ENCODE results near the gene UTP14A. TPM values are rescaled to one million over a fixed set of nuclear protein-coding genes. Genes with fewer than 3 reads are reported as not detected.
A peak's percentile ranks its signal among the peaks of the same experiment; 100 is the strongest.

Gene UTP14A
- total RNA-seq, 1 donor from 2014 or later: 33.0 TPM

GRCh38 chrX:129958814-129959492, 53.0 kb downstream of the UTP14A start:
- DNase-seq (no peak), ATAC-seq (ENCODE audit: low read depth) (no peak)
- ChIA-PET POLR2A (interaction anchor here (0.5 to 1.4 kb wide), 2 partner anchors 27 to 301 kb away, joined by 3 read pairs; no protein-coding TSS in a partner anchor), CTCF (no interaction called here)
- Mint-ChIP-seq H3K27me3 (no peaks in the 10 kb centered on the region), H3K27ac (no peak overlapping the region), H3K9me3 (no peaks in the 10 kb centered on the region), H3K4me1 (peaks cover 27% of the 10 kb centered on the region), H3K4me3 (no peak overlapping the region), H3K36me3 (ENCODE audit: low read depth) (no peaks in the 10 kb centered on the region)
- TF ChIP-seq, protein P1, sequence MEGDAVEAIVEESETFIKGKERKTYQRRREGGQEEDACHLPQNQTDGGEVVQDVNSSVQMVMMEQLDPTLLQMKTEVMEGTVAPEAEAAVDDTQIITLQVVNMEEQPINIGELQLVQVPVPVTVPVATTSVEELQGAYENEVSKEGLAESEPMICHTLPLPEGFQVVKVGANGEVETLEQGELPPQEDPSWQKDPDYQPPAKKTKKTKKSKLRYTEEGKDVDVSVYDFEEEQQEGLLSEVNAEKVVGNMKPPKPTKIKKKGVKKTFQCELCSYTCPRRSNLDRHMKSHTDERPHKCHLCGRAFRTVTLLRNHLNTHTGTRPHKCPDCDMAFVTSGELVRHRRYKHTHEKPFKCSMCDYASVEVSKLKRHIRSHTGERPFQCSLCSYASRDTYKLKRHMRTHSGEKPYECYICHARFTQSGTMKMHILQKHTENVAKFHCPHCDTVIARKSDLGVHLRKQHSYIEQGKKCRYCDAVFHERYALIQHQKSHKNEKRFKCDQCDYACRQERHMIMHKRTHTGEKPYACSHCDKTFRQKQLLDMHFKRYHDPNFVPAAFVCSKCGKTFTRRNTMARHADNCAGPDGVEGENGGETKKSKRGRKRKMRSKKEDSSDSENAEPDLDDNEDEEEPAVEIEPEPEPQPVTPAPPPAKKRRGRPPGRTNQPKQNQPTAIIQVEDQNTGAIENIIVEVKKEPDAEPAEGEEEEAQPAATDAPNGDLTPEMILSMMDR (IDR thresholded peaks at IDR 0.05): no peak
- intact Hi-C loops (cut with micrococcal nuclease): no loop called here

DNA sequence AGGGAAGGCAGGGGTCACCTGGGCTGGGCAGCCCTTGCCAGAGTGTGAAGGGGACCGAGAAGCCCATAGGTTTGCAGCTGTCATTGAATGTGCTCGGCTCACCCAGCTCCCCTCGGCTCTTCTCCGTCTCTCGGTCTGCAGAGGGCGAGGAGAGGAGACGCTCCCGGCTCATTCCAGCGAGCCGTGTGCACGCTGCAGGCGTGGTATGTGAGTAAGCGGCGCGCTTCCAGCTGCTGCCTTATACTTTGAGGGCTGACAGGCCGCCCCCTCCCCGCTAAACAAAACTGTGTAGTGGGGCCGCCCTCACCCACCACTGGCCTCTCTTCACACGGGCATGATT, 53.5 kb downstream of the UTP14A start:
- Mint-ChIP-seq H3K4me1 (peaks cover 27% of the 10 kb centered on the region), H3K27me3 (no peaks in the 10 kb centered on the region), H3K27ac (no peak overlapping the region), H3K36me3 (ENCODE audit: low read depth) (no peaks in the 10 kb centered on the region), H3K4me3 (no peak overlapping the region), H3K9me3 (no peaks in the 10 kb centered on the region)
- DNase-seq: no peak
- ChIA-PET CTCF (no interaction called here), POLR2A (interaction anchor here (1.4 to 2.5 kb wide), 2 partner anchors 19 to 28 kb away, joined by 3 to 12 read pairs; no protein-coding TSS in a partner anchor)
- ATAC-seq (ENCODE audit: low read depth): no peak
- TF ChIP-seq, protein P1 (IDR thresholded peaks at IDR 0.05): no peak
- intact Hi-C loops (cut with micrococcal nuclease): no loop called here

DNA sequence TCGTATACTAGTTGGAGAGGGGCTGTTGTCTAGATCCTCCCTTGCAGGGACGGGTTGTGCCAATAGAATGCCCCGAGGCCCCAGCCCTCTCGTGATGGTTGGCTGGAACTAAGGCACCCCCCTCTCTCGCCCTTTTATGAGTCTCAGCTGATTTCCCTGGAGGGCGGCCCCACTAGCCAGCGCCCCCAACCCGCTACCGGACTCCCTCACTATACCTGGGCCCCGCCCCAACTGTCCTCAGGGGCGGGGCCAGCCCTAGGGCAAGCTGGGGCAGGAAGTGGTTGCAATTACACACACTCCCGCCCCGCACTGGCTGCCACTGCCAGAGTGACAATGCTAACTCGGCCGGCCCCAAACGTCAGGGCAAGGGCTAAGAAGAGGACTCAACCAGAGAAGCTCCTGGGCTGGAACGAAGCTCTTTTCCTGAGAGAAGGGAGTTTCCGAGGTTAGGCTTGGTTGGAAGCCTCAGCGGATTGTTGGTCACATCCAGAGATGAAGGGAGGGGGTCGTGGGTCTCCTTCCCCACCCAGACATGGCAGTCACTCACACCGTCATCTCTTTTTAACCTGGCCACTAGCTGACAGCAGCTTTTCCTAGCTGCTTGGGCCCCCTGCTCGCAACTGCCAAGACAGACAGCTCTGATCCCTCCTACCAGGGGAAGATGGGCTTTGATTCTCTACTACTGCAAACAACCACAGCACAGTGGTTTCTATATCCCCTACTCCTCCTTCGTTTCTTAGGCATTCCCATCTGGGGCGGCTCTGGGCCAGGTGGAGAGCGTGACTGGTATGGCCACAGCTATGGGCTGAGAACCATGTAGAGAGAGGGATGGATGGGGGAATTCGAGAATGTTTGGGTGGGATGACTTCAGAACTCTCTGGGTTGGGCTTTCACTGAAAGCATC, 55.5 kb downstream of the UTP14A start:
- Mint-ChIP-seq H3K36me3 (ENCODE audit: low read depth) (no peaks in the 10 kb centered on the region), H3K27ac (peak overlapping the region; percentile 87), H3K9me3 (no peaks in the 10 kb centered on the region), H3K4me1 (peaks cover 20% of the 10 kb centered on the region), H3K4me3 (peak overlapping the region; percentile 79), H3K27me3 (no peaks in the 10 kb centered on the region)
- POLR2A ChIA-PET: interaction anchor here (0.6 to 2.5 kb wide), 10 partner anchors 9 to 282 kb away, joined by 3 to 12 read pairs (median 6); partner anchors contain the start of genes BCORL1 and UTP14A
- peak; percentile 83 for ATAC-seq (ENCODE audit: low read depth)
- TF ChIP-seq, protein P1 (IDR thresholded peaks at IDR 0.05): no peak
- intact Hi-C loops (cut with micrococcal nuclease): loop anchor here (1.0 kb wide), 4 partner anchors 21 to 118 kb away; partner anchors contain the start of genes BCORL1 and ZDHHC9
- CTCF ChIA-PET: interaction anchor here (0.7 to 1.2 kb wide), 2 partner anchors 35 to 63 kb away, joined by 3 read pairs; no protein-coding TSS in a partner anchor
- DNase-seq: peak; percentile 55

- TF ChIP-seq, protein P1 (IDR thresholded peaks at IDR 0.05): no peak
- Mint-ChIP-seq H3K36me3 (ENCODE audit: low read depth) (no peaks in the 10 kb centered on the region), H3K4me3 (no peak overlapping the region), H3K9me3 (no peaks in the 10 kb centered on the region), H3K4me1 (peaks cover 10% of the 10 kb centered on the region), H3K27ac (no peak overlapping the region), H3K27me3 (no peaks in the 10 kb centered on the region)
- ChIA-PET POLR2A (no interaction called here), CTCF (no interaction called here)
- intact Hi-C loops (cut with micrococcal nuclease): no loop called here
- DNase-seq (no peak), ATAC-seq (ENCODE audit: low read depth) (no peak)
Measured at GRCh38 chrX:129963729-129964128, 57.8 kb downstream of the UTP14A start.

DNA sequence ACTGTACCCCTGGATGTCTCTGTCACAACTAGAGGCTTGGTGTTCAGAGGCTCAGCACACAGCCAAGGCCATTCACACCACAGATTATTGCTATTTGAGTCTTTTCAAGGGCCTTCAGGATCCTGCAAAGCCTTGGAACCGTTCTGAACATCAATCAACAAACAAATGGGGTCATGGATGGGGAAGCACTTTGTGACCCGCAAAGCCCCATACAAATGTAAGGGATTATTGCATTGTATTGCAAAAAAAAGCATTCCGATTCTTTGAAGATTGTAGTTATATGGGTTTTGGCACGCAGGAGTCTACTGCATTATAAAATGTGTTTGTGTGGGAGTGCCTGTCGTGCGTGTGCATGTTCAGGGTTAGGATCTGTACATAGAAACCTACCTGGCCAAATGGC, 59.2 kb downstream of the UTP14A start:
- H3K4me3 Mint-ChIP-seq: no peak overlapping the region
- no peaks in the 10 kb centered on the region for H3K27me3 Mint-ChIP-seq
- DNase-seq (no peak), ATAC-seq (ENCODE audit: low read depth) (no peak)
- no peaks in the 10 kb centered on the region for H3K36me3 Mint-ChIP-seq (ENCODE audit: low read depth)
- TF ChIP-seq, protein P1 (IDR thresholded peaks at IDR 0.05): no peak
- no peaks in the 10 kb centered on the region for H3K9me3 Mint-ChIP-seq
- no peak overlapping the region for H3K27ac Mint-ChIP-seq
- ChIA-PET POLR2A (no interaction called here), CTCF (no interaction called here)
- H3K4me1 Mint-ChIP-seq: peaks cover 10% of the 10 kb centered on the region
- intact Hi-C loops (cut with micrococcal nuclease): no loop called here

Measured in activated B cell treated with CpG ODN at 0.5 μM for 24 hours (primary cell).